Parathyroid adenoma (tissue), 2 donors: ENCODE results near the gene MOB3B.

ENCODE experiments used
- H2AFZ ChIP-seq: fragments of 300-600 bp; sonication (generic); one replicate; pipeline ENCODE4 v1.7.0; 2017; ENCODE audit warnings: antibody characterized with exemption, mild to moderate bottlenecking
- H3K27ac ChIP-seq: fragments of 300-600 bp; sonication (generic); one replicate; pipeline ENCODE4 v1.7.0; 2017
- H3K27me3 ChIP-seq: fragments of 300-600 bp; sonication (generic); one replicate; pipeline ENCODE4 v1.7.0; 2017; ENCODE audit warnings: low read length; ENCODE audit not compliant: control insufficient read depth, insufficient read depth
- H3K36me3 ChIP-seq: fragments of 300-600 bp; sonication (generic); one replicate; pipeline ENCODE4 v1.7.0; 2017; ENCODE audit warnings: low read length; ENCODE audit not compliant: control insufficient read depth, insufficient read depth
- H3K4me1 ChIP-seq: fragments of 300-600 bp; sonication (generic); one replicate; pipeline ENCODE4 v1.7.0; 2017; ENCODE audit warnings: control low read depth
- H3K4me2 ChIP-seq: fragments of 300-600 bp; sonication (generic); one replicate; pipeline ENCODE4 v1.7.0; 2017; ENCODE audit warnings: low read length
- H3K4me3 ChIP-seq: fragments of 300-600 bp; sonication (generic); one replicate; pipeline ENCODE4 v1.7.0; 2017; ENCODE audit warnings: low read depth, low read length
- H3K79me2 ChIP-seq: fragments of 300-600 bp; sonication (generic); one replicate; pipeline ENCODE4 v1.7.0; 2017; ENCODE audit warnings: control low read depth
- H3K9ac ChIP-seq: fragments of 300-600 bp; sonication (generic); one replicate; pipeline ENCODE4 v1.7.0; 2017; ENCODE audit warnings: mild to moderate bottlenecking
- H3K9me3 ChIP-seq: fragments of 300-600 bp; sonication (generic); one replicate; pipeline ENCODE4 v1.7.0; 2017; ENCODE audit warnings: low read length; ENCODE audit not compliant: control insufficient read depth
- TF ChIP-seq, protein P1 (sequence below): fragments of 300-600 bp; sonication (generic); IDR thresholded peaks from one replicate; pipeline ENCODE4 v1.7.0; 2017; ENCODE audit warnings: antibody characterized with exemption, mild to moderate bottlenecking
- donor health status: primary hyperparathyroidism.

MOB3B gene

DNA sequence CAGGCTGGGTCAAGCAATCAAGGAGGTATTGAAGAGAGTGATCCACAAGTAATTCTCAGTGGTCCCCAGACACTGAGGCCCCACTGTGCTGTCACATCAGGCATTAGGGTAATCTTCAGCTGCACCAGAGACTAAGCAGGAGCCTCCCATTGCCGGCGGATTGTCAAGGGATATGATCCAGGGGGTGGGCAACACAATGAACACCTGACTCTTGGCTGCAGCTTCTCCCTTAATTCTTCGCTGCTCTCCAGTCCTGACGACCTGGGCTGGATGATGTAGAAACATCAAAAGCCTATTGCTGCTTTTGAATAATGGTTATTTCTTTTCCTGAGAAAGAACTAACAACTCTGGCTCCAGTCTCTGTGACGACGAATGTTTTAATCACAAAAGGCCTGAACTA lies 83.9 kb downstream of the MOB3B start:
- Histone ChIP-seq H3K4me1 (no peaks in the 10 kb centered on the region), H3K27me3 (no peaks in the 10 kb centered on the region), H3K36me3 (no peaks in the 10 kb centered on the region), H3K4me3 (no peak overlapping the region), H3K4me2 (no peak overlapping the region), H3K79me2 (no peaks in the 10 kb centered on the region), H2AFZ (no peak overlapping the region), H3K9me3 (no peaks in the 10 kb centered on the region), H3K9ac (no peak overlapping the region), H3K27ac (no peak overlapping the region)
- TF ChIP-seq, protein P1, sequence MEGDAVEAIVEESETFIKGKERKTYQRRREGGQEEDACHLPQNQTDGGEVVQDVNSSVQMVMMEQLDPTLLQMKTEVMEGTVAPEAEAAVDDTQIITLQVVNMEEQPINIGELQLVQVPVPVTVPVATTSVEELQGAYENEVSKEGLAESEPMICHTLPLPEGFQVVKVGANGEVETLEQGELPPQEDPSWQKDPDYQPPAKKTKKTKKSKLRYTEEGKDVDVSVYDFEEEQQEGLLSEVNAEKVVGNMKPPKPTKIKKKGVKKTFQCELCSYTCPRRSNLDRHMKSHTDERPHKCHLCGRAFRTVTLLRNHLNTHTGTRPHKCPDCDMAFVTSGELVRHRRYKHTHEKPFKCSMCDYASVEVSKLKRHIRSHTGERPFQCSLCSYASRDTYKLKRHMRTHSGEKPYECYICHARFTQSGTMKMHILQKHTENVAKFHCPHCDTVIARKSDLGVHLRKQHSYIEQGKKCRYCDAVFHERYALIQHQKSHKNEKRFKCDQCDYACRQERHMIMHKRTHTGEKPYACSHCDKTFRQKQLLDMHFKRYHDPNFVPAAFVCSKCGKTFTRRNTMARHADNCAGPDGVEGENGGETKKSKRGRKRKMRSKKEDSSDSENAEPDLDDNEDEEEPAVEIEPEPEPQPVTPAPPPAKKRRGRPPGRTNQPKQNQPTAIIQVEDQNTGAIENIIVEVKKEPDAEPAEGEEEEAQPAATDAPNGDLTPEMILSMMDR: no peak

DNA sequence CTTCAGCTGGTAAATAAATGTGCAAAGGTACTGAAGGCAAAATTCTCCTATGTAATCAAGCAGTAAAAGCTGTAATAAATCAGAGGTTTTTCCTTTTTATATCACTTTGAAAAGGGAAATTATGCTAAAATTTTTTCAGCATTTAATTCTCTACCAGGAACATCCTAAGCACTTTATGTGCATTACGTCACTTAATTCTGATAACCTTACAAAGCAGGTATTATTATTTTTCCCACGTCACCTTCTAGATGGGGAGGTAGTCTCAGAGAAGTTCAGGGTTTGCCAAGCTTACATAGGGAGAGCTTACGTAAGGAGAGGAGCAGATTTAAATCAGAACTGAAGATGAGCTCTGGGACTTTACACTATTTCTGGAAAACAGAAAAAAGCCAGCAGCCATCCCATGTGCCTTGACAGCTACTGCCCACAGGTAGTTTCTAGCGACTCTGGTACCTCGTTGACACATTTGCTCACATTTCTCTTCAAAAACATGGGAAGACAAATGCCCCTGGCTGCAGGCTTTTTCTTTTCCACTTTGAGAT lies 84.5 kb downstream of the MOB3B start:
- TF ChIP-seq, protein P1: no peak
- Histone ChIP-seq H3K4me1 (no peaks in the 10 kb centered on the region), H3K27me3 (no peaks in the 10 kb centered on the region), H3K4me2 (no peak overlapping the region), H3K36me3 (no peaks in the 10 kb centered on the region), H3K9me3 (no peaks in the 10 kb centered on the region), H3K9ac (no peak overlapping the region), H3K27ac (no peak overlapping the region), H3K79me2 (no peaks in the 10 kb centered on the region), H3K4me3 (no peak overlapping the region), H2AFZ (no peak overlapping the region)

DNA sequence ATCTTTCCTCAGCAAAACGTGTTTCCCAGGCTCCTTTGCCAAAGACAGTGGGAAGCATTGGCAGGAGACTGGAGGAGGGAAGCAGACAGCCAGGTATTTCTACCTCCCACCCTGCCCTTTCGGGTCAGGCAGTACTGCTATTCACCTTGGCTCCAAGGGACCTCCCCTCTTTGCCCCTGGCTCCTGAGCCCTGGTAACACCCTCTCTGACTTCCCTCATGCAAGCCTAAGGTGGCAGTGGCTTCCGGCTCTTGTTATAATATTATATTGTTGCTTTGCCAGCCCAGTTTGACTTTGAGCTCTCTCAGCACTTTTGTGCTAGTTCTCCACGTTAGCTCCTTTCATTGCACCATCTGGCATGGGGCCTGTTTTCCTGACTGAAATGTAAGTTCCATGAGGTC lies 87.2 kb downstream of the MOB3B start:
- no peaks in the 10 kb centered on the region for H3K79me2 ChIP-seq
- no peak overlapping the region for H3K4me2 ChIP-seq
- no peak overlapping the region for H3K4me3 ChIP-seq
- H3K36me3 ChIP-seq: no peaks in the 10 kb centered on the region
- H3K4me1 ChIP-seq: no peaks in the 10 kb centered on the region
- TF ChIP-seq, protein P1: no peak
- no peaks in the 10 kb centered on the region for H3K27me3 ChIP-seq
- no peak overlapping the region for H2AFZ ChIP-seq
- no peak overlapping the region for H3K27ac ChIP-seq
- no peaks in the 10 kb centered on the region for H3K9me3 ChIP-seq
- no peak overlapping the region for H3K9ac ChIP-seq

DNA sequence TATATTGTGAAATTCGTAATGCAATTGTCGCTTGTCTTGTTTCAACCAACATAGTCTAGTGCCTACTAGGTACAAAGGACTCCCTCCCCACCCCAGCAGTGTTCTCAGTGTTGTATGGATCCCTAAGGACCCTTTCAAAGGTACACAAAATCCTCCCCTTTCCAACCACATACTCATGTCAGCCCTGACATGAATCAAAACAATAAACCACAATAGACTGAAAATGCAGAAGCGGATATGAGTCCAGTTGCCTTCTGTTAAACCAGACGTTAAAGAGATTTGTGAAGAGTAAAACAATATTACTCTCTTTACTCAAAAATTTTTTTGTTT lies 87.9 kb downstream of the MOB3B start:
- Histone ChIP-seq H3K9me3 (no peaks in the 10 kb centered on the region), H2AFZ (no peak overlapping the region), H3K36me3 (no peaks in the 10 kb centered on the region), H3K4me2 (no peak overlapping the region), H3K27me3 (no peaks in the 10 kb centered on the region), H3K4me1 (no peaks in the 10 kb centered on the region), H3K9ac (no peak overlapping the region), H3K79me2 (no peaks in the 10 kb centered on the region), H3K4me3 (no peak overlapping the region), H3K27ac (no peak overlapping the region)
- TF ChIP-seq, protein P1: no peak

DNA sequence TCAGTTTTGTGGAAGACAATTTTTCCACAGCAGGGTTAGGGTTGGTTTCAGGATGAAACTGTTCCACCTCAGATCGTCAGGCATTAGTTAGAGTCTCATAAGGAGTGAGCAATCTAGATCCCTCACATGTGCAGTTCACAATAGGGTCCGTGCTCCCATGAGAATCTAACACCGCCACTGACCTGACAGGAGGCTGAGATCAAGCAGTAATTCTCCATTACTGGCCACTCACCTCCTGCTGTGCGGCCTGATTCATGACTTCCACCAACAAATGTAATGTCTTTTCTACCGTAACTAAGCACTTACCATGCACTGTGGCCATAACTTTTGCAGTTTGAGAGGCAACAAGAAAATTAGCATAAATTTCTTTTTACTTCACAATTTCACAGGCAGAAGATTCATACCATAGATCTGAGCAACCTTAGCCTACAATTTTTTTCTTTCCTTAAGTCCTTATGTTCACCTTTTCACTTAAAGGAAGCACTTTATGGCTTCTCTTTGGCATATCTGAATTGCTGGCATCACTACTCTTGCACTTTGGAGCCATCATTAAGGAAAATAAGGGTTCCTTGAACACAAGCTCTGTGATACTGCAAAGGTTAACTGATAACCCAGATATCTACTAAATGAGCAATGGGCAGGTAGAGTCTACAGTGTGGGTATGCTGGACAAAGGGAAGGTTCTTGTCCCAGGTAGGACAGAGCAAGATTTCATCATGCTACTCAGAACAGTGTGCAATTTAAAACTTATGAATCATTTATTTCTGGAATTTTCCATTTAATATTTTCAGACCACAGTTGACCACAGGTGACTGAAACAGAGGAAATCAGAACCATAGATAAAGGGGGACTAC lies 88.5 kb downstream of the MOB3B start:
- Histone ChIP-seq H3K4me3 (no peak overlapping the region), H2AFZ (no peak overlapping the region), H3K4me2 (no peak overlapping the region), H3K9ac (no peak overlapping the region), H3K27ac (no peak overlapping the region), H3K36me3 (no peaks in the 10 kb centered on the region), H3K27me3 (no peaks in the 10 kb centered on the region), H3K9me3 (no peaks in the 10 kb centered on the region), H3K79me2 (no peaks in the 10 kb centered on the region), H3K4me1 (no peaks in the 10 kb centered on the region)
- TF ChIP-seq, protein P1: no peak
